Peyer's patch (tissue), 4 donors: ENCODE measurements around the gene NLRP1.

Source experiments
- POLR2A ChIP-seq, 2 donors: fragments of 450-650 bp; IDR thresholded peaks; one replicate each; pipeline ENCODE4 v1.5.1; 2017; ENCODE audit warnings: antibody characterized with exemption in 2 of 2, mild to moderate bottlenecking in 2 of 2, moderate library complexity in 2 of 2
- TF ChIP-seq, protein P1 (sequence below), 6 experiments: fragments of 450-650 bp in 4 of 6; fragments of 200-600 bp in 2 of 6; sonication (generic) in 1 of 6; IDR thresholded peaks; one replicate each; pipeline ENCODE4 v1.5.1; 2017 to 2019; ENCODE audit warnings: antibody characterized with exemption in 6 of 6, mild to moderate bottlenecking in 3 of 6, moderate library complexity in 1 of 6

- TF ChIP-seq, protein P1, sequence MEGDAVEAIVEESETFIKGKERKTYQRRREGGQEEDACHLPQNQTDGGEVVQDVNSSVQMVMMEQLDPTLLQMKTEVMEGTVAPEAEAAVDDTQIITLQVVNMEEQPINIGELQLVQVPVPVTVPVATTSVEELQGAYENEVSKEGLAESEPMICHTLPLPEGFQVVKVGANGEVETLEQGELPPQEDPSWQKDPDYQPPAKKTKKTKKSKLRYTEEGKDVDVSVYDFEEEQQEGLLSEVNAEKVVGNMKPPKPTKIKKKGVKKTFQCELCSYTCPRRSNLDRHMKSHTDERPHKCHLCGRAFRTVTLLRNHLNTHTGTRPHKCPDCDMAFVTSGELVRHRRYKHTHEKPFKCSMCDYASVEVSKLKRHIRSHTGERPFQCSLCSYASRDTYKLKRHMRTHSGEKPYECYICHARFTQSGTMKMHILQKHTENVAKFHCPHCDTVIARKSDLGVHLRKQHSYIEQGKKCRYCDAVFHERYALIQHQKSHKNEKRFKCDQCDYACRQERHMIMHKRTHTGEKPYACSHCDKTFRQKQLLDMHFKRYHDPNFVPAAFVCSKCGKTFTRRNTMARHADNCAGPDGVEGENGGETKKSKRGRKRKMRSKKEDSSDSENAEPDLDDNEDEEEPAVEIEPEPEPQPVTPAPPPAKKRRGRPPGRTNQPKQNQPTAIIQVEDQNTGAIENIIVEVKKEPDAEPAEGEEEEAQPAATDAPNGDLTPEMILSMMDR (IDR thresholded peaks at IDR 0.05): no peak
- no peak for TF ChIP-seq POLR2A (IDR thresholded peaks at IDR 0.05)
Measured at GRCh38 chr17:5581655-5582054, 2.7 kb downstream of the NLRP1 start.
